GM18511 (cell line): ENCODE data around the gene CBX3.
"Not testable (repeated sequence)": the region's sequence is repeated elsewhere in the genome, so short reads cannot be mapped to it uniquely, and the experiment has no call there.

ENCODE experiments used
- ATAC-seq: cut with Tn5 transposase; IDR thresholded peaks from one replicate; pipeline ENCODE4 v1.9.1; 2021; ENCODE audit warnings: mild to moderate bottlenecking, moderate library complexity; ENCODE audit not compliant: unreplicated experiment

Gene CBX3

DNA sequence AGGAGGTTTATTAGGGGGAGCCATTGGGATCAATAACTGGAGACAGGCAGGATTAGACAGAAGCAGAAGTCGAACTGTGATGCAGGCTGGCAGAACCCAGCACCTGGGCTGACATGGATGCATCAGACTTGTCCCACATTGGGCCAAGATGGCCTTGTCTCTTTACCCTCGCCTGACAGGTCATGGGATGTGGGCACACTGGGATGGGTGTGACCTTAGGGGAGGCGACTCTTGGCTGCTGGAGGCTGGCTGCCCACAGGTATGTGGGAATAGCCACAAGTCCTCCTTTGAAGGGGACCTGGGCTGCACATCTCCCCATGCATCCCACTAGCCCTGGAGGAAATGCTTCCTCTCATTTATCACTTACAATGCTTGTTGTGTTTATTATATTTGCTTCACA is 32.3 kb upstream of the CBX3 start:
- ATAC-seq, result no peak

DNA sequence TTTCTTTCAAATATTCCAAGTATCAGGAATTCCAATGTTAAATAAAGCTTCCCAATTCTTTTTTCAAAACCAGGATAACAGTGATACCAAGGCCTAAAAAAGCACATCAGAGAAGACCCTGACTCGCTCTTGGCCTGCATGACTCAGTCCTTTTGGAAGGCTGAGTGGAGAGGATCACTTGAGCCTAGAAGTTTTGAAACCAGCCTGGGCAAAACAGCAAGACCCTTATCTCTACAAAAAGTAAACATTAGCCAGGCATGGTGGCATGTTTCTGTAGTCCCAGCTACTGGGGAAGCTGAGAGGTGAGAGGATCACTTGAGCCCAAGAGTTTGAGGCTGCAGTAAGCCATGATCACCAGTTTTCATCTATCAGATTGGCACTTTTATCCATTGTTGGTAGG is 30.9 kb upstream of the CBX3 start:
- ATAC-seq, result no peak

DNA sequence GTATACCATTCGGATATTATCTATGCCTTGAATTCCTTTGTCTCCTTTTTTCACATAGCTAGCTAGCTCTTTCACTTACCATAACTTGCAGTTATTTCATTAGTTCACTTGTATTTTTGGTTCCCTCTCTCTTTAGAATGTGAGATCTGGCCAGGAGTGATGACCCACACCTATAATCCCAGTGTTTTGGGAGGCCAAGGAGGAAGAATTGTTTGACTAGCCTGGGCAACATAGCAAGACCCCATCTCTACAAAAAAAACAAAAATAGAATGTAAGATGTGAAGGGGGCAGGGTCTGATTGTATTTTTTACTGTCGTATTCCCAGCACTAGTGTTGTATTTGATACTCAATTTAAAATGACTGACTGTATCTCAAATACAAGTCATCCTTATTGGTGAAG is 29.9 kb upstream of the CBX3 start:
- no peak for ATAC-seq

DNA sequence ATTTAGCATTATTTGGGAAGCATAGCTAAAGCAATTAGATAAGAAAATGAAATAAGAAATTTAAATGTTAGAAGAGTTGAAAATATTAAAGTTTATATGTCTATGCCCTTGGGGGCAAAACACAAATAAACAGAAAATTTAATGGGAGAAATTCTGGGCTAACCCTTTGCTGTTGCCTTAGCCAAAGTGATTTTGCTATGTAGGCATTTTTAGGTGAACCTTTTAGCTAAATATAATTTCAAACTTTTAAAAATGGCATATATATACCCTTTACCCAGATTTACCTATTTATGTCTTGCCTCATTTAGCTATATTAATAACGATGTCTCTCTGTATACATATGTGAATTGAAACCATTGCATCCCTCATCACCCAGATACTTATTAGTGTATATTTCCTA is 29.5 kb upstream of the CBX3 start:
- no peak for ATAC-seq

DNA sequence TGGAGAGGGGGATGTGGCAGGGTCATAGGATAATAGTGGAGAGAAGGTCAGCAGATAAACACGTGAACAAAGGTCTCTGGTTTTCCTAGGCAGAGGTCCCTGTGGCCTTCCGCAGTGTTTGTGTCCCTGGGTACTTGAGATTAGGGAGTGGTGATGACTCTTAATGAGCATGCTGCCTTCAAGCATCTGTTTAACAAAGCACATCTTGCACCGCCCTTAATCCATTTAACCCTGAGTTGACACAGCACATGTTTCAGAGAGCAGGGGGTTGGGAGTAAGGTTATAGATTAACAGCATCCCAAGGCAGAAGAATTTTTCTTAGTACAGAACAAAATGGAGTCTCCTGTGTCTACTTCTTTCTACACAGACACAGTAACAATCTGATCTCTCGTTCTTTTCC is 25.6 kb upstream of the CBX3 start:
- ATAC-seq, result not testable (repeated sequence)

DNA sequence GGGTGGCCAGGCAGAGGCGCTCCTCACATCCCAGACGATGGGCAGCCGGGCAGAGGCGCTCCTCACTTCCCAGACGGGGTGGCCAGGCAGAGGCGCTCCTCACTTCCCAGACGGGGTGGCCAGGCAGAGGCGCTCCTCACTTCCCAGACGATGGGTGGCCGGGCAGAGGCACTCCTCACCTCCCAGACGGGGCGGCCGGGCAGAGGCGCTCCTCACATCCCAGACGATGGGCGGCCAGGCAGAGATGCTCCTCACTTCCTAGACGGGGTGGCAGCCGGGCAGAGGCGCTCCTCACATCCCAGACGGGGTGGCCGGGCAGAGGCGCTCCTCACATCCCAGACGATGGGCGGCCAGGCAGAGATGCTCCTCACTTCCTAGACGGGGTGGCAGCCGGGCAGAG is 24.8 kb upstream of the CBX3 start:
- not testable (repeated sequence) for ATAC-seq

DNA sequence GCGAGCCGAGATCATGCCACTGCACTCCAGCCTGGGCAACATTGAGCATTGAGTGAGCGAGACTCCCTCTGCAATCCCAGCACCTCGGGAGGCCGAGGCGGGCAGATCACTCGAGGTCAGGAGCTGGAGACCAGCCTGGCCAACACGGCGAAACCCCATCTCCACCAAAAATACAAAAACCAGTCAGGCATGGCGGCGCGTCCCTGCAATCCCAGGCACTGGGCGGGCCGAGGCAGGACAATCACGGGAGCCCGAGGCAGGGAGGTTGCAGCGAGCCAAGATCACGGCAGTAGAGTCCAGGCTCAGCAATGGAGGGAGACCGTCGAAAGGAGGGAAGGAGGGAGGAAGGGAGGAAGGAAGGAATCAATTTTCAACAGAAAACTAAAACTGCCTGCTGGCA is 24.3 kb upstream of the CBX3 start:
- ATAC-seq, result not testable (repeated sequence)

DNA sequence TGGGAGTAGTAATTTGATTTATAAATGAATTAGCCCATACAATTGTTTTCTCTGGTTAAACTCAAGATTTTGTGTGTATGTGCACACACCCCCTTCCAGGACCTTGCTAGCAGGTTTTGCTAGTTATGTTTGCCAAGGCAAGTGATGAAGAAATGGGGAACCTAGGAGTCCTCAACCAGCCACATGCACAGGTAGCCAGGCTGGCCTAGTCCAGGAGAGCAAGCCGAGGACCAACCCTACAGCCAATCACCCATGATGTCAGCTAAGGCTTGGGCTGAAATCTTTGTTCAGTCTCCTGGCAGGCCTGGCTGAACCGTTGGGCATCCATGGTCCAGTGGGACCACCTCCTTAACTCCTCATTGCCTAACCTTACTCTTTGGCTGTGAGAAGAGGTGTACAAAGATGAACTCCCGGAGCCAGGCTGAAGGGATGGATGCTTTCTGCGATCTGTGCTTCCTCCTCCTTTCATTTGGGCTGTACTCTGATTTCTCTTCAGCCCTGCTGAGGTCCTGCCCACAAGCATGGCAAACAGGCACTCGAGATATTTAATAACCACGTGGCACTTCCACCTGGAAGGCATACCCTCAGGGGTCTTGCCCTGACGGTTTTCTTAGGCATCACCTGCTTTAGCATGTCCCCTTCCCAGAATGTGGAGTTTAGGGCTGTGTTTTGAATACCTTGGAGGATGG is 23.1 kb upstream of the CBX3 start:
- no peak for ATAC-seq

DNA sequence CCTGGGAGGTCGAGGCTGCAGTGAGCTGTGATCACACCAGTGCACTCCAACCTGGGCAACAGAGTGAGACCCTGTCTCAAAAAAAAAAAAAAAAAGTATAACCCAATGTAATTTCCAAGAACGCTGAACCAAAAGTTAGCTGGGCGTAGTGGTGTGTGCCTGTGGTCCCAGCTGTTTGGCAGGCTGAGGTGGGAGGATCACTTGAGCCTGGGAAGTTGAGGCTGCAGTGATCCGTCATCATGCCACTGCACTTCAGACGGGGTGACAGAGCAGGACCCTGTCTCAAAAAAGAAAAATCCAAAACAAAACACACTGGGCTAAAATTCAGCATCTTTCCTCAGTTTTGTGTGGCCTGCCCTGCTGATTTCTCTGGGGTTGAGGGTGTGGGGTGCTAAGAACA is 22.1 kb upstream of the CBX3 start:
- ATAC-seq, result no peak

DNA sequence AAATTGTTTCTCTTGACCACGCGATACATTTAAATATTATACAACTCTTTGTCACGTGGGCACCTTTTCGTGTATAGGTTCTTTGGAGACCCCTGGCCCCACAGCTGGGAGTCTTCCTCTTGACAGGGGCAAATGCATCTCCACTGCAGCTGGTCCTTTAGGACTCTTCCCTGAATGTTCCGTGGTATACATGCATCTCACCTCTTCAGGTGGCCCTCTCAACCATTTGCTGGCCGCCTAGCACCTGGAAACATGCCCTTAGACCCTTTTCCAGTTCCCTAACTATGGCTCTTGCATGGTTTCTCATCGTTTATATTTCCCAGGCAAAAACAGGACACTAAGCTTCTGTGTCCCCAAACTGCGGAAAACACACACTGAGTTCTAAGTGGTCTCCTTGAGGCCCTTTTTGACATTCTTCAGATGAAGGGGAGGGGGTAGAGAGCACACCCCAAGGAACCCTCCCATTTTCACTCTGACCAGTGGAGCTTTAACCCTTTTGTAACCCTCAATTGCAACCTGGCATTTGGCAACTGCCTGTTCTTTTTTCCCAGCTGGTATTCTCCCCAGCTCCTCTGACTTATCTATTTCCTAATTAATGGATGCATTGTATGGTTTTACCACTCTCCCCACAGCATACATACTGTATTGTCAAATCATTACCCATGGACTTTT is 21.6 kb upstream of the CBX3 start:
- ATAC-seq, result no peak

DNA sequence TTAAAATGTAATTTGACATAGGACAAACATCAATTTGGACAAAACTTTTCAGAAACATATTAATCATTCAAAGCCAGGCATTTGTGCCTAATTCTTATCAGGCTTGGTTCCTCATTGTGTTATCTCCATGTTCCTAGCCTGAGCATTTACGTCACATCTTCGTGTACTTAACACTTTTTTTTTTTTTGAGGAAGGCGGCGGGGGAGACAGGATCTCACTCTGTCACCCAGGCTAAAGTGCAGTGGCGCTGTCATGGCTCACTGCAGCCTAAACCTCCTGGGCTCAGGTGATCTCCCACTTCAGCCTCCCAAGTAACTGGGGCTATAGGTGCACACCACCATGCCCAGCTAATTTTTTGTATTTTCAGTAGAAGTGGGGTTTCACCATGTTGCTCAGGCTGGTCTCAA is 20.8 kb upstream of the CBX3 start:
- ATAC-seq, result no peak

DNA sequence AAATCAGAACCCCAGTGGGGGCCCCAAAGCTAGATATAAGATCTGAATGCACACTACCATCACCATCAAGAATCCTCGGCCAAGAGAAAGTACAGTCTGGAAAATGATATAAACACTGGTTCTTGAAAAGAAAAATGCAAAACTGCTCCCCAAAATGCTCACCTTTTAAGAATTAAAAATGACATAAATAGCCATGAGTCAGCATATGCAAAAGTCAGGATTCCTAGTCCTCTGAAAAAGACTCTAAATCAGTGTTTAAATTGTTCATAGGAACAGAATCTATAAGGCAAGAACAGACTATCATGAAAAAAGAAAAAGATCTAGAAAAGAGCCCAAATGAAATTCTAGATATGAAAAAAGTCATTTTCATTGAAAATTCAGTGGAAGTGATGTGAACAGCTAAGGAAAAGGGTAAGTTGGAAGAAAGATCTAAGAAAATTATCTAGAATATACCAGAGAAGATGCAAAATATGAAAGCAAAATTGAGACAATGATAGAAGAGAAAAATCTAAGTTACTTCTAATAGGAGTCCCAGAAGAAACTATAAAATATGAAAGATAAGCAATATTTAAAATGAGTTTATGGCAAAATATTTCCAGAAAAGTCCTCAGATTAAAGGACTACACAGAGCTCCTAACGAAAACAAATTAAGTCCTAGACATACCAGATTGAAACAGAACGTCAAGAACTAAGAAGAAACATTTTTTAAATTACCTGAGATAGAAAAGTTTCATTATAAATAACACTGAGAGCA is 19.9 kb upstream of the CBX3 start:
- ATAC-seq, result no peak

DNA sequence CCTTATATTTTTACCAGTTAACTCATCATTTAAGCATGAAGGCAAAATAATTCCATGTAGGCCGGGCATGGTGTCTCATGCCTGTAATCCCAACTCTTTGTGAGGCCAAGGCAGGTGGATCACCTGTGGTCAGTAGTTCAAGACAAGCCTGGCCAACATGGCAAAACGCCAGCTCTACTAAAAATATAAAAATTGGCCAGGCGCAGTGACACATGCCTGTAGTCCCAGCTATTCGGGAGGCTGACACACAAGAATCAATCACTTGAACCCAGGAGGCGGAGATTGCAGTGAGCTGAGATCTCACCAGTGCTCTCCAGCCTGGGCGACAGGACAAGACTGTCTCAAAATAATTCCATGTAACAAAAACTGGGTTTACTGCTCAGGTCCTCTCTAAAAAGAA is 19.3 kb upstream of the CBX3 start:
- ATAC-seq, result no peak

DNA sequence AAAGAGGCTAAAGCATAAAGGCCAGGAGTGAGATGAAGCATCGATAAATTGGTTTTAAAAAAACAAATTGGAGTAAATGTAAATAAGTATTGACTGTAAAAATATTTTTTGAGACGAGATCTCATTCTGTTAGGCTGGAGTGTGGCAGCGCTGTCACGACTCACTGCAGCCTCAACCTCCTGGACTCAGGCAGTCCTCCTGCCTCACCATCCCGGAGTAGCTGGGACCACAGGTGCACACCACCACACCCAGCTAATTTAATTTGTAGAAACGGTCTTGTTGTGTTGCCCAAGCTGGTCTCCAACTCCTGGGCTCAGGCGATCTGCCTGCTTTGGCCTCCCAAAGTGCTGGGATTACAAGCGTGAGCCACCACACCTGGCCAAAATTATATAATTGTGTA is 18.8 kb upstream of the CBX3 start:
- no peak for ATAC-seq

DNA sequence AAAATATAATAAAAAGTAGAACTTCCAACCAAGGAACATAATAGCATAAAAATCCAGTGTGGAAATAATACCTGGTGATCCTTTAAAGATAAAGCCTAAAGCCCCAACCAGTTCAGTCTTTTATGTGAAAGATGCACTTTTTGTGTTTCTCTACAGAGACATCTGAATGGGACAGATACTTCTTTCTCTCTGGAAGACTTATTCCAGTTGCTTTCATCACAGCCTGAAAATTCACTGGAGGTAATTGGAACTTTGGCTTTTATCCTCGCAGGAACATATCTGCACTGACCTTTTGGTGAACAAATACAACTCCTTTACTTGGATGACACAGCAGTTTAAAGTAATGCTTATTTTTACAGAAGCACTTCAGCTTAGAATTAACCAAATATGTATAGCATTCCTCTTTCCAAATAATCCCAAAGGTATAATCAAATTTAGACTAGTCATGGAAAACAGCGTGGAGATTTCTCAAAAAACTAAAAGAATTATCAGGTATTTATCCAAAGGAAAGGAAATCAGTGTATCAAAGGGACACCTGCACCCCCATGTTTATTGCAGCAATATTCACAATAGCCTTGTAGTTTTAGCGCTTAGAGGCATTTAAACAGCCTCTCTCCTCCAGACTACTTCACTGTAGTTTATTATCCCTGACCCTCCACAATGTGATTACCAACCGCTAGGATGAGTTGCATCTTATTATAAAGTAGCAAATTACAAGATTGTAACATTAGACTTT is 17.8 kb upstream of the CBX3 start:
- ATAC-seq, result no peak

DNA sequence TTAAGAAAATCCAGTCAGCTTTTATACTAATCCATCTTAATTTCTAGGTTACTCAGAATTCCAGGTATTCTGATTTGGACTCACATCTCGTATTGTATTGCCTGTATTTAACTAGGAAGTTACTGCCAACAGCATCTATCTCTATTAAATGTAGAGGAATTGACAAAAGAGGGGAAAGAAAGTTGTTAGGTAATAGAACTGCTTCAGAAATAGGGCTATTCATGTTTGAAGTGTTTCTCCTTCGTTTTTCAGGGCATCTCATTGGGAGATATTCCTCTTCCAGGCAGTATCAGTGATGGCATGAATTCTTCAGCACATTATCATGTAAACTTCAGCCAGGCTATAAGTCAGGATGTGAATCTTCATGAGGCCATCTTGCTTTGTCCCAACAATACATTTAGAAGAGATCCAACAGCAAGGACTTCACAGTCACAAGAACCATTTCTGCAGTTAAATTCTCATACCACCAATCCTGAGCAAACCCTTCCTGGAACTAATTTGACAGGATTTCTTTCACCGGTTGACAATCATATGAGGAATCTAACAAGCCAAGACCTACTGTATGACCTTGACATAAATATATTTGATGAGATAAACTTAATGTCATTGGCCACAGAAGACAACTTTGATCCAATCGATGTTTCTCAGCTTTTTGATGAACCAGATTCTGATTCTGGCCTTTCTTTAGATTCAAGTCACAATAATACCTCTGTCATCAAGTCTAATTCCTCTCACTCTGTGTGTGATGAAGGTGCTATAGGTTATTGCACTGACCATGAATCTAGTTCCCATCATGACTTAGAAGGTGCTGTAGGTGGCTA is 17.1 kb upstream of the CBX3 start:
- not testable (repeated sequence) for ATAC-seq

DNA sequence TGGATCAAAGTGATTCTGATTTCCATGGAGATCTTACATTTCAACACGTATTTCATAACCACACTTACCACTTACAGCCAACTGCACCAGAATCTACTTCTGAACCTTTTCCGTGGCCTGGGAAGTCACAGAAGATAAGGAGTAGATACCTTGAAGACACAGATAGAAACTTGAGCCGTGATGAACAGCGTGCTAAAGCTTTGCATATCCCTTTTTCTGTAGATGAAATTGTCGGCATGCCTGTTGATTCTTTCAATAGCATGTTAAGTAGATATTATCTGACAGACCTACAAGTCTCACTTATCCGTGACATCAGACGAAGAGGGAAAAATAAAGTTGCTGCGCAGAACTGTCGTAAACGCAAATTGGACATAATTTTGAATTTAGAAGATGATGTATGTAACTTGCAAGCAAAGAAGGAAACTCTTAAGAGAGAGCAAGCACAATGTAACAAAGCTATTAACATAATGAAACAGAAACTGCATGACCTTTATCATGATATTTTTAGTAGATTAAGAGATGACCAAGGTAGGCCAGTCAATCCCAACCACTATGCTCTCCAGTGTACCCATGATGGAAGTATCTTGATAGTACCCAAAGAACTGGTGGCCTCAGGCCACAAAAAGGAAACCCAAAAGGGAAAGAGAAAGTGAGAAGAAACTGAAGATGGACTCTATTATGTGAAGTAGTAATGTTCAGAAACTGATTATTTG is 16.3 kb upstream of the CBX3 start:
- ATAC-seq, result no peak

DNA sequence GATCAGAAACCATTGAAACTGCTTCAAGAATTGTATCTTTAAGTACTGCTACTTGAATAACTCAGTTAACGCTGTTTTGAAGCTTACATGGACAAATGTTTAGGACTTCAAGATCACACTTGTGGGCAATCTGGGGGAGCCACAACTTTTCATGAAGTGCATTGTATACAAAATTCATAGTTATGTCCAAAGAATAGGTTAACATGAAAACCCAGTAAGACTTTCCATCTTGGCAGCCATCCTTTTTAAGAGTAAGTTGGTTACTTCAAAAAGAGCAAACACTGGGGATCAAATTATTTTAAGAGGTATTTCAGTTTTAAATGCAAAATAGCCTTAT is 15.7 kb upstream of the CBX3 start:
- no peak for ATAC-seq

DNA sequence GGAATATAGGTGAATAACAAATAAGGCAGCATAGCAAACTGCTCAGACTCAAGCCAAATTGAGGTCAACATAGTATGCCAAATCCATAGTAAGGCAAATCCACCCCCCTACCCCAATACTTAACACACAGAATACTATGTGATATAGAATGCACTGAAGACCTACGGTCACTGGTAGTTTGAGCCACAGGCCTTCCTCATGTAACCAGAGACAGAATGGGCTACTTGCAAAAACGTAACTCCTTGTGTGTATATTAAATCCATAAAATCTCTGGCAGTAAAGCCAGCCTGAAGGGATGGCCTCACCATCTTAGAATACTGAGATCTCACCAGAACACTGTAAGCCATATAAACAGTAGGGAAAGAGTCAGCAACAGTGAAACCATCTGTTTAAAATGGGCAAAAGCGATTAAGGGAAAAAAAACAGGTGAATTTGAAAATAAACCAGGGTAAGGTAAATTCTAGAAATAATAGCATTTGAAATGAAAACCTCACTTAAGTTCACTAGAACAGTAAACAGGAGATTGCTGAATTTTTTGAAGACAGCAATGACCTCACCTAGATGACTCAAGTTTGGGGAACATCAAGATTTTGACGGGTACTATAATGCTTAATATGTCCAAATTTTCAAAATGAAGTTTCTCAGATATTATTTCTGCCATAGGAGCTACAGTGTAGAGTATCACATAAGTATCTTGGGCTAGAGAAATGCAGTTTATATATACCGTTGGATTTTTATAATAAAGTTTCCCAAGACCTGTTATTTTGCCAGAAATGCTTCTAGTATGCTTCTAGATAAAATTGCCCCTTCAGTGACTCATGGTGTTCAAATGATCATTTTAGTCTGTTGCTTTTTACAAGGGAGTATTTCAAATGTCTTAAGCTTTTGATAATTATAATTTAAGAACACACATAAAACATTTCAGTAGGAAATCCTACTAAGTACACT is 14.9 kb upstream of the CBX3 start:
- ATAC-seq, result no peak
